WI38 (cell line): ENCODE measurements around the gene GRN.
"Not testable (repeated sequence)": the region's sequence is repeated elsewhere in the genome, so short reads cannot be mapped to it uniquely, and the experiment has no call there.

ENCODE experiments used
- H3K4me3 ChIP-seq: 2 replicates; pipeline ENCODE4 v1.5.1; 2011; ENCODE audit warnings: low read depth, mild to moderate bottlenecking, control low read depth, low read length
- CTCF ChIP-seq: IDR thresholded peaks from 2 replicates; pipeline ENCODE4 v1.5.1; 2012; ENCODE audit warnings: low read depth, mild to moderate bottlenecking, control low read depth, low read length

Gene GRN

GRCh38 chr17:44360826-44361225, 15.7 kb downstream of the GRN start:
- H3K4me3 ChIP-seq: no peak overlapping the region
- TF ChIP-seq CTCF: no peak

- no peak overlapping the region for H3K4me3 ChIP-seq
- no peak for TF ChIP-seq CTCF
Measured at GRCh38 chr17:44361292-44362260, 16.5 kb downstream of the GRN start.

- H3K4me3 ChIP-seq: peak overlapping the region; percentile 77
Measured at GRCh38 chr17:44362459-44362948, 17.4 kb downstream of the GRN start.

GRCh38 chr17:44362949-44363612, 18.0 kb downstream of the GRN start:
- no peak for TF ChIP-seq CTCF
- H3K4me3 ChIP-seq: peak overlapping the region; percentile 77

More at GRCh38 chr17:44362459-44362948, 17.4 kb downstream of the GRN start:
- TF ChIP-seq CTCF: no peak

GRCh38 chr17:44363613-44364159, 18.6 kb downstream of the GRN start, which contains the start of gene FAM171A2:
TSS of gene FAM171A2 (minus strand) at chr17:44363853. CDS start at chr17:44363714, 139 bp downstream.
- TF ChIP-seq CTCF: peak; percentile 18; the same call in 1 of the 2 replicates
- H3K4me3 ChIP-seq: peak within 1 kb of the TSS; percentile 77

GRCh38 chr17:44365051-44365450, 19.9 kb downstream of the GRN start:
- not testable (repeated sequence) for H3K4me3 ChIP-seq

- H3K4me3 ChIP-seq: no peak overlapping the region
- TF ChIP-seq CTCF: no peak
Measured at GRCh38 chr17:44367231-44367979, 22.3 kb downstream of the GRN start.

GRCh38 chr17:44368391-44369243, 23.5 kb downstream of the GRN start:
- H3K4me3 ChIP-seq: not testable (repeated sequence)

- H3K4me3 ChIP-seq: not testable (repeated sequence)
Measured at GRCh38 chr17:44369414-44370023, 24.4 kb downstream of the GRN start.
